HepG2 (cell line): ENCODE data around the gene ACAP3. TPM values are rescaled to one million over a fixed set of nuclear protein-coding genes. Genes with fewer than 3 reads are reported as not detected.

Experiments
- BRD4 ChIP-seq: sonication (generic); formaldehyde crosslinking; IDR thresholded peaks from 2 replicates; pipeline ENCODE4 v1.4.0; 2020; ENCODE audit warnings: missing genetic modification reagents
- CBFB ChIP-seq: sonication (generic); formaldehyde crosslinking; IDR thresholded peaks from 2 replicates; pipeline ENCODE4 v1.4.0; 2020; ENCODE audit warnings: missing genetic modification reagents
- CBX1 ChIP-seq: IDR thresholded peaks from one replicate; pipeline ENCODE4 v1.6.1; 2016; ENCODE audit warnings: antibody characterized with exemption, low read depth
- DNMT1 ChIP-seq: sonication (generic); formaldehyde crosslinking; IDR thresholded peaks from 2 replicates; pipeline ENCODE4 v1.5.1; 2020; ENCODE audit warnings: mild to moderate bottlenecking, missing genetic modification reagents
- FOXP1 ChIP-seq, 2 experiments: fragments of 450-650 bp in 1 of 2; IDR thresholded peaks; 2 replicates each; pipeline ENCODE4 v1.6.1; 2017 to 2018; ENCODE audit warnings: antibody characterized with exemption in 1 of 2
- KMT2B ChIP-seq: IDR thresholded peaks from 2 replicates; pipeline ENCODE4 v1.6.1; 2016; ENCODE audit warnings: missing genetic modification reagents, missing compliant biosample characterization
- SKIL ChIP-seq: sonication (generic); formaldehyde crosslinking; IDR thresholded peaks from 2 replicates; pipeline ENCODE4 v1.8.0; 2022; ENCODE audit warnings: missing genetic modification reagents, mild to moderate bottlenecking, moderate library complexity, borderline replicate concordance
- THAP9 ChIP-seq: sonication (generic); formaldehyde crosslinking; IDR thresholded peaks from 2 replicates; pipeline ENCODE4; 2020; ENCODE audit warnings: missing genetic modification reagents, mild to moderate bottlenecking, borderline replicate concordance
- XRCC5 ChIP-seq: fragments of 200-400 bp; formaldehyde crosslinking; optimal IDR thresholded peaks from 2 replicates; pipeline ENCODE3; 2017; ENCODE audit warnings: mild to moderate bottlenecking, low read length
- ZC3H13 ChIP-seq: sonication (generic); formaldehyde crosslinking; IDR thresholded peaks from 2 replicates; pipeline ENCODE4 v1.8.1; 2023; ENCODE audit warnings: mild to moderate bottlenecking, missing genetic modification reagents, moderate library complexity
- ZNF124 ChIP-seq: sonication (generic); formaldehyde crosslinking; IDR thresholded peaks from 2 replicates; pipeline ENCODE4 v1.4.0; 2020; ENCODE audit warnings: missing genetic modification reagents
- ZNF430 ChIP-seq: sonication (generic); formaldehyde crosslinking; IDR thresholded peaks from 2 replicates; pipeline ENCODE4 v1.9.0; 2021; ENCODE audit warnings: mild to moderate bottlenecking, missing genetic modification reagents
- ZNF609 ChIP-seq: sonication (generic); formaldehyde crosslinking; IDR thresholded peaks from 2 replicates; pipeline ENCODE4 v1.4.0; 2020; ENCODE audit warnings: mild to moderate bottlenecking, missing genetic modification reagents, borderline replicate concordance
- ZNF768 ChIP-seq: sonication (generic); formaldehyde crosslinking; IDR thresholded peaks from 2 replicates; pipeline ENCODE4 v1.4.0; 2020; ENCODE audit warnings: missing genetic modification reagents
- ZNF770 ChIP-seq: sonication (generic); formaldehyde crosslinking; IDR thresholded peaks from 2 replicates; pipeline ENCODE4 v1.5.0; 2020; ENCODE audit warnings: mild to moderate bottlenecking, missing genetic modification reagents
- ZNF772 ChIP-seq: sonication (generic); formaldehyde crosslinking; IDR thresholded peaks from 2 replicates; pipeline ENCODE4 v1.5.0; 2020; ENCODE audit warnings: mild to moderate bottlenecking, missing genetic modification reagents
- ZNF775 ChIP-seq: sonication (generic); formaldehyde crosslinking; IDR thresholded peaks from 2 replicates; pipeline ENCODE4 v1.4.0; 2020; ENCODE audit warnings: missing genetic modification reagents, mild to moderate bottlenecking, moderate library complexity, borderline replicate concordance
- polyA plus RNA-seq, 8 experiments: library from polyadenylated mRNA; depleted of rRNA in 3 of 8; stranded (reverse) in 7 of 8; unstranded in 1 of 8; fragments of >200 nt; fragmentation: Illumina TruSeq in 4 of 8; extraction: Trizol in 4 of 8; gene quantifications; 2 replicates each; pipeline versions ENCODE4 v1.2.1 to v1.2.3, GENCODE V29; 2011 to 2016; ENCODE audit warnings: low read depth in 4 of 8, missing spikeins in 1 of 8, mixed read lengths in 1 of 8; ENCODE audit not compliant: insufficient read depth in 1 of 8
- total RNA-seq, 5 experiments: library from RNA; depleted of rRNA; stranded (reverse); fragments of >200 nt; fragmentation: Illumina TruSeq; extraction: Trizol; gene quantifications; 2 replicates each; pipeline ENCODE4 v1.2.3, GENCODE V29; 2016; ENCODE audit warnings: low read depth in 1 of 5

The ACAP3 gene
- total and polyA plus RNA-seq, 2 of the 13 experiments (the other 11 are each of a cell fraction or from before 2014, with no cell fraction given), result 29.4 to 50.8 TPM

- TF ChIP-seq ZC3H13 (CRISPR knock-in tag) (peak; percentile 54; the same call in 1 of the 2 replicates), THAP9 (0 out of 2 replicates have a peak, but pooled peaks have one; percentile 34), BRD4 (CRISPR knock-in tag) (0 out of 2 replicates have a peak, but pooled peaks have one; percentile 4), SKIL (CRISPR knock-in tag) (no peak), ZNF770 (CRISPR knock-in tag) (peak; percentile 64; the same call in 1 of the 2 replicates), ZNF430 (CRISPR knock-in tag) (peak; percentile 86; the same call in 1 of the 2 replicates), KMT2B (CRISPR knock-in tag) (no peak), ZNF124 (CRISPR knock-in tag) (peak; percentile 58; the same call in 1 of the 2 replicates), ZNF772 (CRISPR knock-in tag) (peak; percentile 98), CBX1 (peak; percentile 34), FOXP1 (IDR thresholded peaks at IDR 0.05) (no peak), FOXP1 (CRISPR knock-in tag; IDR thresholded peaks at IDR 0.05) (peak; percentile 23; the same call in 1 of the 2 replicates), CBFB (peak; percentile 58; the same call in 1 of the 2 replicates), ZNF609 (CRISPR knock-in tag) (peak; percentile 70), XRCC5 (peak; percentile 22), DNMT1 (CRISPR knock-in tag) (no peak), ZNF768 (peak; percentile 100), ZNF775 (no peak)
Observed at GRCh38 chr1:1281533-1282321, 26.0 kb downstream of the ACAP3 start (continued).
